PC-3 (cell line): ENCODE data around the gene SERPINB13. TPM values are rescaled to one million over a fixed set of nuclear protein-coding genes. Genes with fewer than 3 reads are reported as not detected.

Experiments
- ATAC-seq: fragments of 200-7000 bp; cut with Tn5 transposase; 2 replicates; pipeline ENCODE4 v1.9.1; 2020; ENCODE audit warnings: mild to moderate bottlenecking, moderate library complexity
- BruUV-seq: library from RNA; stranded (reverse); fragments of 400-500 nt; replicated peaks from 2 replicates; lab custom pipeline; 2021; lab: Mats Ljungman, UMichigan
- CTCF ChIA-PET: fragments of 300-600 bp; sonication (Branson Sonifier 250); formaldehyde crosslinking; loops from one replicate; lab custom pipeline; 2022; ENCODE audit warnings: antibody characterized with exemption; lab: Charles Lee
- POLR2A ChIA-PET: fragments of 300-600 bp; sonication (Branson Sonifier 250); formaldehyde crosslinking; loops from one replicate; lab custom pipeline; 2022; ENCODE audit warnings: antibody characterized with exemption; ENCODE audit not compliant: unreplicated experiment; lab: Charles Lee
- DNase-seq: peaks from one replicate; pipeline ENCODE4 v3.0.0-alpha.2; 2015
- H2AFZ ChIP-seq: fragments of 300-600 bp; sonication (generic); 2 replicates; pipeline ENCODE4 v1.6.0; 2016; ENCODE audit warnings: antibody characterized with exemption, low read length
- H3F3A ChIP-seq: fragments of 300-600 bp; sonication (generic); one replicate; pipeline ENCODE4 v1.6.0; 2017; ENCODE audit warnings: antibody characterized with exemption, low read length, control low read depth, mild to moderate bottlenecking; ENCODE audit not compliant: unreplicated experiment
- H3K27ac ChIP-seq: fragments of 300-600 bp; sonication (generic); 2 replicates; pipeline ENCODE4 v1.5.1; 2016; ENCODE audit warnings: mild to moderate bottlenecking, low read length
- H3K27me3 ChIP-seq: fragments of 300-600 bp; sonication (generic); 2 replicates; pipeline ENCODE4 v1.6.1; 2016; ENCODE audit warnings: low read length, mixed read lengths
- H3K36me3 ChIP-seq: fragments of 300-600 bp; sonication (generic); 2 replicates; pipeline ENCODE4 v1.6.1; 2016; ENCODE audit warnings: low read depth, mixed run types, low read length, mixed read lengths
- H3K4me1 ChIP-seq: fragments of 300-600 bp; sonication (generic); 2 replicates; pipeline ENCODE4 v1.5.1; 2016; ENCODE audit warnings: low read length; ENCODE audit not compliant: insufficient read depth
- H3K4me2 ChIP-seq: fragments of 300-600 bp; sonication (generic); 2 replicates; pipeline ENCODE4 v1.6.0; 2016; ENCODE audit warnings: low read length
- H3K4me3 ChIP-seq: fragments of 300-600 bp; sonication (generic); 2 replicates; pipeline ENCODE4 v1.5.1; 2016; ENCODE audit warnings: mild to moderate bottlenecking, low read length, mixed read lengths
- H3K79me2 ChIP-seq: fragments of 300-600 bp; sonication (generic); 2 replicates; pipeline ENCODE4 v1.6.1; 2017; ENCODE audit warnings: low read length, mixed read lengths
- H3K9ac ChIP-seq: fragments of 300-600 bp; sonication (generic); 2 replicates; pipeline ENCODE4 v1.6.0; 2016; ENCODE audit warnings: mild to moderate bottlenecking, low read length
- H3K9me2 ChIP-seq: fragments of 300-600 bp; sonication (generic); replicated peaks from 2 replicates; pipeline ENCODE4 v1.6.1; 2016; ENCODE audit warnings: mixed run types, low read length, mixed read lengths
- H3K9me3 ChIP-seq: fragments of 300-600 bp; sonication (generic); 2 replicates; pipeline ENCODE4 v1.6.1; 2016; ENCODE audit warnings: low read length, mixed read lengths
- H4K20me1 ChIP-seq: fragments of 300-600 bp; sonication (generic); 2 replicates; pipeline ENCODE4 v1.6.1; 2016; ENCODE audit warnings: low read length, mixed read lengths
- EZH2 ChIP-seq: fragments of 300-600 bp; sonication (generic); IDR thresholded peaks from one replicate; pipeline ENCODE4 v1.6.1; 2017; ENCODE audit warnings: antibody characterized with exemption, mild to moderate bottlenecking, low read length; ENCODE audit not compliant: unreplicated experiment
- EZH2phosphoT487 ChIP-seq: fragments of 300-600 bp; sonication (generic); IDR thresholded peaks from 2 replicates; pipeline ENCODE4 v1.6.1; 2018; ENCODE audit warnings: mild to moderate bottlenecking, antibody characterized with exemption, low read length, borderline replicate concordance
- intact Hi-C: fragments of 100-400 bp; cut with micrococcal nuclease; formaldehyde crosslinking; loops from 2 replicates; pipeline ENCODE4 v1.9.0; 2023
- total RNA-seq: library from RNA; depleted of rRNA; stranded (reverse); fragments of >200 nt; gene quantifications from 2 replicates; pipeline ENCODE4 v1.2.3, GENCODE V29; 2014; rRNA removed
- TF ChIP-seq, protein P1 (sequence below): fragments of 300-600 bp; sonication (generic); conservative IDR thresholded peaks from 2 replicates; pipeline ENCODE4 v1.5.1; 2017; ENCODE audit warnings: antibody characterized with exemption, low read depth, mild to moderate bottlenecking, low read length

Gene SERPINB13
- total RNA-seq, 1 experiment from 2014 or later, result not detected

DNA sequence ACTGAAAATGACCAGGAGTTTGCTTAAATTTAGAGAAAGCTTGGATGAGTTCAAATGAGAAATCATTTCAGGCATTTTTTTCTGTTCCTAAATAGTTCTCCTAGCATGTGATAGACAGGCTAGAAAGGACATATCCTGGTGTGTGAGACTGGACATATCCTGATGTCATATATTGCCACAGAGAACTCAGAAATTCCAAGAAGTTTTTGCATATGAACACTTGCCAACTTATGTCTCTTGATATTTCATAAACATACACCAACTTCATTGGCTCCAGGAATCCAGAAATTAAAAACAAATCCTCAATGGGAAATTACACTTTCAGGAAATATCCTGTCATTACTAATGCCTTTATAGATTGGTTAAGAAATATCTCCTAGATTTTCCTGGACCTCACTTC, 59.8 kb downstream of the SERPINB13 start:
- intact Hi-C loops, result no loop called here
- no peaks in the 10 kb centered on the region for H3K36me3 ChIP-seq
- no peak overlapping the region for H3K4me2 ChIP-seq
- H3K9ac ChIP-seq, result no peak overlapping the region
- TF ChIP-seq, protein P1, sequence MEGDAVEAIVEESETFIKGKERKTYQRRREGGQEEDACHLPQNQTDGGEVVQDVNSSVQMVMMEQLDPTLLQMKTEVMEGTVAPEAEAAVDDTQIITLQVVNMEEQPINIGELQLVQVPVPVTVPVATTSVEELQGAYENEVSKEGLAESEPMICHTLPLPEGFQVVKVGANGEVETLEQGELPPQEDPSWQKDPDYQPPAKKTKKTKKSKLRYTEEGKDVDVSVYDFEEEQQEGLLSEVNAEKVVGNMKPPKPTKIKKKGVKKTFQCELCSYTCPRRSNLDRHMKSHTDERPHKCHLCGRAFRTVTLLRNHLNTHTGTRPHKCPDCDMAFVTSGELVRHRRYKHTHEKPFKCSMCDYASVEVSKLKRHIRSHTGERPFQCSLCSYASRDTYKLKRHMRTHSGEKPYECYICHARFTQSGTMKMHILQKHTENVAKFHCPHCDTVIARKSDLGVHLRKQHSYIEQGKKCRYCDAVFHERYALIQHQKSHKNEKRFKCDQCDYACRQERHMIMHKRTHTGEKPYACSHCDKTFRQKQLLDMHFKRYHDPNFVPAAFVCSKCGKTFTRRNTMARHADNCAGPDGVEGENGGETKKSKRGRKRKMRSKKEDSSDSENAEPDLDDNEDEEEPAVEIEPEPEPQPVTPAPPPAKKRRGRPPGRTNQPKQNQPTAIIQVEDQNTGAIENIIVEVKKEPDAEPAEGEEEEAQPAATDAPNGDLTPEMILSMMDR, result no peak
- TF ChIP-seq EZH2phosphoT487 (no peak), EZH2 (no peak)
- peak overlapping the region; percentile 5; the same call in 1 of the 2 replicates for H3K27ac ChIP-seq
- no peak for DNase-seq
- POLR2A ChIA-PET, result no interaction called here
- no peaks in the 10 kb centered on the region for H3K27me3 ChIP-seq
- no peak overlapping the region for H3K4me3 ChIP-seq
- H3F3A ChIP-seq, result no peaks in the 10 kb centered on the region
- no peak overlapping the region for H2AFZ ChIP-seq
- H3K4me1 ChIP-seq, result peaks cover 6% of the 10 kb centered on the region
- no peaks in the 10 kb centered on the region for H3K9me2 ChIP-seq
- H3K9me3 ChIP-seq, result no peaks in the 10 kb centered on the region
- no peaks in the 10 kb centered on the region for H4K20me1 ChIP-seq
- BruUV-seq, result no TSS peak
- no peaks in the 10 kb centered on the region for H3K79me2 ChIP-seq
- ATAC-seq, result no peak
- CTCF ChIA-PET, result no interaction called here

DNA sequence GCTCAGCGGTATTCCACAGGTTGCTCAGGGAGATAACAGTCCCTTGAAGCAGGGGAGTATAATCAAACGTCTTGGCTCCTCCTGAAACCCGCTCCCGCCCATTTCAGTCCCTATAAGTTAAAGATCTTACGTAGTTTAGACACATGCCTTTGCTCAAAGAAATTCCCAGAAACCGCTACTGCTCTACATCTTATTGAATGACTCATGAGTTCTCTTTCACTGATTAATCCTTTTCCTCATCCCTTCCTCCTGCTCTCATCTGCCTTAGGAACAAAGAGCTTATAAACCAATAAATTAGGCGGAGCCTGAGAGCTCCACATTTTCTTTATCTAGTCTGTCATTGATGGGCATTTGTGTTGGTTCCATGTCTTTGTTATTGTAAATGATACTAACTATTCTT, 61.1 kb downstream of the SERPINB13 start:
- no peak overlapping the region for H3K27ac ChIP-seq
- POLR2A ChIA-PET, result no interaction called here

More for the DNA sequence above, 61.1 kb downstream of the SERPINB13 start:
- H3K9ac ChIP-seq, result no peak overlapping the region
- no peaks in the 10 kb centered on the region for H3K9me3 ChIP-seq
- no peaks in the 10 kb centered on the region for H3K27me3 ChIP-seq
- H4K20me1 ChIP-seq, result no peaks in the 10 kb centered on the region
- intact Hi-C loops, result no loop called here
- no peak for TF ChIP-seq EZH2phosphoT487
- TF ChIP-seq, protein P1, result no peak
- TF ChIP-seq EZH2, result no peak
- ATAC-seq (no peak), DNase-seq (peak; percentile 7)
- H3K36me3 ChIP-seq, result no peaks in the 10 kb centered on the region
- no peak overlapping the region for H3K4me2 ChIP-seq
- no peaks in the 10 kb centered on the region for H3K79me2 ChIP-seq
- H3K4me3 ChIP-seq, result no peak overlapping the region
- no peaks in the 10 kb centered on the region for H3F3A ChIP-seq
- BruUV-seq, result no TSS peak
- CTCF ChIA-PET, result no interaction called here
- H3K9me2 ChIP-seq, result no peaks in the 10 kb centered on the region
- H3K4me1 ChIP-seq, result 0 out of 2 replicates have a peak, but pooled peaks cover 8% of the 10 kb centered on the region
- no peak overlapping the region for H2AFZ ChIP-seq

Other genes starting within 250 kb of the SERPINB13 start
- gene KDSR, start 220.1 kb upstream of the SERPINB13 start, total RNA-seq, result 15.8 and 16.1 TPM in 2 replicates
- gene VPS4B, start 164.9 kb upstream of the SERPINB13 start, total RNA-seq, result 44.7 and 50.3 TPM in 2 replicates
- gene SERPINB5, start 110.4 kb upstream of the SERPINB13 start, total RNA-seq, result 96.5 and 104 TPM in 2 replicates
- not detected in 2 replicates for gene SERPINB12, start 45.0 kb upstream of the SERPINB13 start, total RNA-seq
- gene SERPINB4, start 56.9 kb downstream of the SERPINB13 start, total RNA-seq, result 0.40 TPM in 1 of 2 replicates, not detected in the other
- 5.6 and 6.3 TPM in 2 replicates for gene SERPINB3, start 74.5 kb downstream of the SERPINB13 start, total RNA-seq
- not detected in 2 replicates for gene SERPINB11, start 115.6 kb downstream of the SERPINB13 start, total RNA-seq
- 71.9 and 74.5 TPM in 2 replicates for gene SERPINB7, start 188.1 kb downstream of the SERPINB13 start, total RNA-seq